Liver (tissue), 9 donors: Measurements from ENCODE around the gene ZNF503. TPM values are rescaled to one million over a fixed set of nuclear protein-coding genes. Genes with fewer than 3 reads are reported as not detected.

Experiments
- DNase-seq: peaks from one replicate; pipeline ENCODE4 v3.0.0-alpha.2; 2017; ENCODE audit warnings: low spot score
- H3K27ac ChIP-seq, 2 donors: one replicate each; pipeline ENCODE4 v1.7.0; 2013; ENCODE audit warnings: inconsistent platforms in 2 of 2, low read length in 2 of 2, control low read depth in 1 of 2, low read depth in 1 of 2, mild to moderate bottlenecking in 1 of 2
- H3K27me3 ChIP-seq, 4 donors: one replicate each; pipeline versions ENCODE4 v1.6.1 to v1.7.0; 2013; ENCODE audit warnings: low read length in 3 of 4, inconsistent platforms in 1 of 4, mild to moderate bottlenecking in 1 of 4, moderate library complexity in 1 of 4; ENCODE audit not compliant: control insufficient read depth in 4 of 4, insufficient read depth in 4 of 4
- H3K36me3 ChIP-seq, 4 donors: one replicate each; pipeline versions ENCODE4 v1.6.1 to v1.7.0; 2013; ENCODE audit warnings: low read length in 3 of 4, mild to moderate bottlenecking in 3 of 4, low read depth in 1 of 4, moderate library complexity in 1 of 4; ENCODE audit not compliant: control insufficient read depth in 4 of 4, insufficient read depth in 3 of 4
- H3K4me1 ChIP-seq, 4 donors: one replicate each; pipeline versions ENCODE4 v1.6.1 to v1.7.0; 2013; ENCODE audit warnings: low read length in 3 of 4, mild to moderate bottlenecking in 3 of 4, moderate library complexity in 1 of 4; ENCODE audit not compliant: control insufficient read depth in 4 of 4, insufficient read depth in 4 of 4
- H3K4me3 ChIP-seq, 3 donors: one replicate each; pipeline versions ENCODE4 v1.6.1 to v1.7.0; 2013; ENCODE audit warnings: low read length in 3 of 3, control low read depth in 1 of 3, low read depth in 1 of 3, mild to moderate bottlenecking in 1 of 3
- H3K9ac ChIP-seq, 2 donors: one replicate each; pipeline ENCODE4 v1.7.0; 2013; ENCODE audit warnings: low read length in 2 of 2, mild to moderate bottlenecking in 2 of 2, moderate library complexity in 2 of 2, control low read depth in 1 of 2, low read depth in 1 of 2
- H3K9me3 ChIP-seq, 4 donors: one replicate each; pipeline versions ENCODE4 v1.6.1 to v1.7.0; 2013; ENCODE audit warnings: low read length in 3 of 4; ENCODE audit not compliant: control insufficient read depth in 4 of 4
- ATF3 ChIP-seq: IDR thresholded peaks from 2 replicates; pipeline ENCODE4 v1.6.1; 2016; ENCODE audit warnings: antibody characterized with exemption
- EGR1 ChIP-seq, 2 donors: IDR thresholded peaks; 2 replicates each; pipeline ENCODE4 v1.6.1; 2016 to 2018; ENCODE audit warnings: antibody characterized with exemption in 2 of 2, low read depth in 2 of 2
- FOXA2 ChIP-seq: IDR thresholded peaks from 2 replicates; pipeline ENCODE4 v1.6.1; 2016; ENCODE audit warnings: antibody characterized with exemption
- GABPA ChIP-seq, 2 donors: IDR thresholded peaks in 1 of 2; conservative IDR thresholded peaks in 1 of 2; 2 replicates each; pipeline ENCODE4 v1.6.1; 2016; ENCODE audit warnings: antibody characterized with exemption in 2 of 2, mild to moderate bottlenecking in 1 of 2, moderate library complexity in 1 of 2
- HNF4A ChIP-seq, 2 donors: conservative IDR thresholded peaks; 2 replicates each; pipeline ENCODE4 v1.6.1; 2016; ENCODE audit warnings: antibody characterized with exemption in 2 of 2, mild to moderate bottlenecking in 2 of 2
- JUND ChIP-seq, 2 donors: IDR thresholded peaks; 2 replicates each; pipeline ENCODE4 v1.6.1; 2016; ENCODE audit warnings: antibody characterized with exemption in 2 of 2
- MAX ChIP-seq: IDR thresholded peaks from 2 replicates; pipeline ENCODE4 v1.6.1; 2016; ENCODE audit warnings: antibody characterized with exemption
- RAD21 ChIP-seq, 2 donors: IDR thresholded peaks; 2 replicates each; pipeline ENCODE4 v1.6.1; 2016; ENCODE audit warnings: antibody characterized with exemption in 2 of 2, mild to moderate bottlenecking in 2 of 2
- RXRA ChIP-seq, 2 donors: IDR thresholded peaks; 2 replicates each; pipeline ENCODE4 v1.6.1; 2017 to 2018; ENCODE audit warnings: antibody characterized with exemption in 2 of 2, mild to moderate bottlenecking in 1 of 2
- SP1 ChIP-seq: IDR thresholded peaks from 2 replicates; pipeline ENCODE4 v1.6.1; 2018; ENCODE audit warnings: antibody characterized with exemption, mild to moderate bottlenecking
- YY1 ChIP-seq: IDR thresholded peaks from 2 replicates; pipeline ENCODE4 v1.6.1; 2016; ENCODE audit warnings: antibody characterized with exemption, mild to moderate bottlenecking
- ZBTB33 ChIP-seq: IDR thresholded peaks from 2 replicates; pipeline ENCODE4 v1.6.1; 2016; ENCODE audit warnings: antibody characterized with exemption
- WGBS: extraction: QIAGEN DNeasy Blood & Tissue Kit; methylation state at CpG from one replicate; pipeline ENCODE4 v1.1.7; 2013; 5-methylcytosine and 5-hydroxymethylcytosine counted together
- polyA plus RNA-seq, 2 donors: library from polyadenylated mRNA; stranded (reverse) in 1 of 2; unstranded in 1 of 2; fragments of 200-250 nt in 1 of 2; fragments of >200 nt in 1 of 2; fragmentation: Nextera tagmentation in 1 of 2; extraction: Ambion mirVana in 1 of 2; gene quantifications; one replicate each; pipeline versions ENCODE4 v1.2.1 to v1.2.3, GENCODE V29; 2013 to 2015
- total RNA-seq, 2 donors: library from RNA; depleted of rRNA; stranded (reverse); fragments of >200 nt; gene quantifications; one replicate each; pipeline ENCODE4 v1.2.3, GENCODE V29; 2014
- donor health status: healthy.
- donor health status: healthy.
- donor health status: healthy.
- donor health status: healthy.
- donor health status: healthy.

The ZNF503 gene
- total and polyA plus RNA-seq, 4 donors, result 1.6 to 5.2 (median 2.0) TPM

DNA sequence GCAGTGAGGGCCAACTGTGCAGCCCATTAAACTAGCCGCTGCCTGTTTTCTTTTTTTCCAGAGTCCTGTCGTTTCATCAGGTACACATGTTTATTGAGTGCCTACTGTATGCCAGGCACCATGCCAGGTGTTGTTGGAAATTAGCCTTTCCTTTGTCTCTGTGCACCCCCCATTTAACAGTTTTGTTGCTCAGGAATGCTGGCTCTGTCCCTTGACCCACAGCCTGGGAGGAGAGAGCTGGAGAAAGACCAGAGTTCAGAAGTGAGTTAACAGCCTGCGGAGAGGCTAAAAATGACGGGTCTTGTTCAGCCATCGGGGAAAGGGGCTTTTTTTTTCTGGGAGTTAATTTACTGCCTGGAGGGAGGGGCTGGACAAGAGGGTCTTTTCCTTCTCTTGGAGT is 31.2 kb upstream of the ZNF503 start:
- H3K4me1 ChIP-seq, result peaks cover 6 to 45% (median 33%) of the 10 kb centered on the region in 4 donors
- no peaks in the 10 kb centered on the region for H3K36me3 ChIP-seq
- DNase-seq, result no peak
- TF ChIP-seq RAD21 (IDR thresholded peaks at IDR 0.05) (peak in 1 of 2 donors; percentile 7), MAX (no peak), FOXA2 (no peak), HNF4A (conservative IDR thresholded peaks at IDR 0.05) (peak in 1 of 2 donors; percentile 22), SP1 (no peak), RXRA (IDR thresholded peaks at IDR 0.05) (peak in 1 of 2 donors; percentile 9), ATF3 (no peak), JUND (IDR thresholded peaks at IDR 0.05) (no peak)
- H3K9me3 ChIP-seq, result no peaks in the 10 kb centered on the region
- peak overlapping the region in 2 of 3 donors; percentile 4 to 25 for H3K4me3 ChIP-seq
- H3K27me3 ChIP-seq, result no peaks in the 10 kb centered on the region
- H3K27ac ChIP-seq, result no peak overlapping the region
- peak overlapping the region in 1 of 2 donors; percentile 17 for H3K9ac ChIP-seq
- WGBS, result 43% methylated on average over 5 of the region's 5 CpGs

GRCh38 chr10:75432176-75432575 is 30.6 kb upstream of the ZNF503 start:
- 42% methylated on average over 5 of the region's 5 CpGs for WGBS
- Histone ChIP-seq H3K27ac (peak overlapping the region; percentile 80 to 81), H3K9ac (peak overlapping the region in 1 of 2 donors; percentile 2)

More at GRCh38 chr10:75432176-75432575, 30.6 kb upstream of the ZNF503 start:
- no peak for DNase-seq
- Histone ChIP-seq H3K27me3 (no peaks in the 10 kb centered on the region), H3K4me3 (peak overlapping the region in 2 of 3 donors; percentile 68 to 72), H3K4me1 (peaks cover 5 to 39% (median 27%) of the 10 kb centered on the region in 4 donors), H3K36me3 (no peaks in the 10 kb centered on the region), H3K9me3 (no peaks in the 10 kb centered on the region)
- TF ChIP-seq EGR1 (IDR thresholded peaks at IDR 0.05; ENCODE audit: low read depth in 2 of 2) (no peak), MAX (no peak), RAD21 (IDR thresholded peaks at IDR 0.05) (no peak), GABPA (IDR thresholded peaks at IDR 0.05 in 1 of 2, conservative IDR thresholded peaks at IDR 0.05 in 1 of 2) (no peak), JUND (IDR thresholded peaks at IDR 0.05) (no peak), RXRA (IDR thresholded peaks at IDR 0.05) (no peak), SP1 (no peak), ZBTB33 (no peak), YY1 (no peak), FOXA2 (no peak)
